Measurements from ENCODE around the gene CAPS2. TPM values are rescaled to one million over a fixed set of nuclear protein-coding genes. Genes with fewer than 3 reads are reported as not detected.

Gene CAPS2
- total and polyA plus RNA-seq, 10 of the 15 experiments (the other 5 are each of a cell fraction or from before 2014, with no cell fraction given), result 2.0 to 6.4 (median 4.2) TPM

DNA sequence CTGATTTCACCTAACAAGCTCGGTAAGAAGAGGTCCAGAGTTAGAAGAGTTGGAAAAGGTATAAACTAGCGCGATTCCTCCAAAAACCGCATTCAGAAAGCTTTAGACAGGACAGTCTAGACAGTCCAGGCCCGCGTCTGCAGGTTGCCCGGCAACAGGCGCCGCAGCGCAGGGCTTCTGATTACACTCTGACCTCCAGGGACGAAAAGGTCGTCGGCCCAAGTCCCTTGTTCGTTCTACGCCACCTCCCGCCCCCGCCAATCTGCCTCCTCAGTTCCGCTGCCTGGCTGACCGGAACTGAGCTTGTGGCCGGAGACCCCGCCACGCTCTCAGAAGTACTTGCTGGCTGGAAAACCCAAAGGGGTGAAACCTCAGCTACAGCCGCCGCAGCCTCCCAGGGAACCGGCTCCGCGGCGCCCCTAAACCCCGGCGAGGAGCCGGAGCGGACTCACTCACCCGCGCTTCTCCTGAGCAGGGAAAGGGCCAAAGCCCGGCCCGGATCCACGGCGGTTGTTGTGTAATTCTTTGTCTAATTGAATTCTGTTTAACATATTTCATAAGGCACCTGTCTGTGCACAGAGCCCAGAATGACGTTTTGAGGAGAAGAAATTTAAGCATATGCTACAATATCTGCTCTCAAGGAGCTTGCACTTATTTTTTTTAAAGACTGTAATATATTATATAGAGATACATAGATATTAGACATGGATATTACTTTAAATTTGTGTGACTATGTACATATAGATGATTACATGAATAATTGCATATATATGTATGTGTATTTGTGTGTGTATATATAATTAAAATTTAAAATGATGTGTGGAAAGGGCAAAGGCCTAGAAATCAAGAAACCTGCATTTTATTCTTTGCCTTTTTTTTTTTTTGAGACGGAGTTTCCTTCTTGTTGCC lies at the start of gene CAPS2 (continued):
- TF ChIP-seq CTCF (IDR thresholded peaks at IDR 0.05 in 2 of 3, conservative IDR thresholded peaks at IDR 0.05 in 1 of 3; ENCODE audit: control insufficient read depth in 2 of 3, extremely low read depth in 1 of 3, insufficient read depth in 1 of 3, low read depth in 3 of 3, low read length in 3 of 3), result no peak
- TF ChIP-seq ZNF592 (IDR thresholded peaks at IDR 0.05), result no peak
- TF ChIP-seq JUNB (IDR thresholded peaks at IDR 0.05), result no peak
- peak in 1 of 2 experiments; percentile 74; a peak in 2 of 3 replicates for TF ChIP-seq EGR1 (IDR thresholded peaks at IDR 0.05; ENCODE audit: borderline replicate concordance in 1 of 2, low read depth in 2 of 2, low read length in 2 of 2)
- TF ChIP-seq, protein P1, sequence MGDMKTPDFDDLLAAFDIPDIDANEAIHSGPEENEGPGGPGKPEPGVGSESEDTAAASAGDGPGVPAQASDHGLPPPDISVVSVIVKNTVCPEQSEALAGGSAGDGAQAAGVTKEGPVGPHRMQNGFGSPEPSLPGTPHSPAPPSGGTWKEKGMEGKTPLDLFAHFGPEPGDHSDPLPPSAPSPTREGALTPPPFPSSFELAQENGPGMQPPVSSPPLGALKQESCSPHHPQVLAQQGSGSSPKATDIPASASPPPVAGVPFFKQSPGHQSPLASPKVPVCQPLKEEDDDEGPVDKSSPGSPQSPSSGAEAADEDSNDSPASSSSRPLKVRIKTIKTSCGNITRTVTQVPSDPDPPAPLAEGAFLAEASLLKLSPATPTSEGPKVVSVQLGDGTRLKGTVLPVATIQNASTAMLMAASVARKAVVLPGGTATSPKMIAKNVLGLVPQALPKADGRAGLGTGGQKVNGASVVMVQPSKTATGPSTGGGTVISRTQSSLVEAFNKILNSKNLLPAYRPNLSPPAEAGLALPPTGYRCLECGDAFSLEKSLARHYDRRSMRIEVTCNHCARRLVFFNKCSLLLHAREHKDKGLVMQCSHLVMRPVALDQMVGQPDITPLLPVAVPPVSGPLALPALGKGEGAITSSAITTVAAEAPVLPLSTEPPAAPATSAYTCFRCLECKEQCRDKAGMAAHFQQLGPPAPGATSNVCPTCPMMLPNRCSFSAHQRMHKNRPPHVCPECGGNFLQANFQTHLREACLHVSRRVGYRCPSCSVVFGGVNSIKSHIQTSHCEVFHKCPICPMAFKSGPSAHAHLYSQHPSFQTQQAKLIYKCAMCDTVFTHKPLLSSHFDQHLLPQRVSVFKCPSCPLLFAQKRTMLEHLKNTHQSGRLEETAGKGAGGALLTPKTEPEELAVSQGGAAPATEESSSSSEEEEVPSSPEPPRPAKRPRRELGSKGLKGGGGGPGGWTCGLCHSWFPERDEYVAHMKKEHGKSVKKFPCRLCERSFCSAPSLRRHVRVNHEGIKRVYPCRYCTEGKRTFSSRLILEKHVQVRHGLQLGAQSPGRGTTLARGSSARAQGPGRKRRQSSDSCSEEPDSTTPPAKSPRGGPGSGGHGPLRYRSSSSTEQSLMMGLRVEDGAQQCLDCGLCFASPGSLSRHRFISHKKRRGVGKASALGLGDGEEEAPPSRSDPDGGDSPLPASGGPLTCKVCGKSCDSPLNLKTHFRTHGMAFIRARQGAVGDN (IDR thresholded peaks at IDR 0.05), result no peak
- TF ChIP-seq ATF2 (IDR thresholded peaks at IDR 0.05; ENCODE audit: low read length), result peak; percentile 62; the same call in 1 of the 2 replicates
- TF ChIP-seq FOXM1 (IDR thresholded peaks at IDR 0.05; ENCODE audit: low read depth, low read length), result peak; percentile 81; the same call in 1 of the 2 replicates
- TF ChIP-seq CHD2 (IDR thresholded peaks at IDR 0.05; ENCODE audit: borderline replicate concordance, low read depth, low read length), result 0 out of 2 replicates have a peak, but pooled peaks have one; percentile 41
- TF ChIP-seq BCL11A (IDR thresholded peaks at IDR 0.05; ENCODE audit: low read depth, low read length), result no peak
- TF ChIP-seq, protein P2, sequence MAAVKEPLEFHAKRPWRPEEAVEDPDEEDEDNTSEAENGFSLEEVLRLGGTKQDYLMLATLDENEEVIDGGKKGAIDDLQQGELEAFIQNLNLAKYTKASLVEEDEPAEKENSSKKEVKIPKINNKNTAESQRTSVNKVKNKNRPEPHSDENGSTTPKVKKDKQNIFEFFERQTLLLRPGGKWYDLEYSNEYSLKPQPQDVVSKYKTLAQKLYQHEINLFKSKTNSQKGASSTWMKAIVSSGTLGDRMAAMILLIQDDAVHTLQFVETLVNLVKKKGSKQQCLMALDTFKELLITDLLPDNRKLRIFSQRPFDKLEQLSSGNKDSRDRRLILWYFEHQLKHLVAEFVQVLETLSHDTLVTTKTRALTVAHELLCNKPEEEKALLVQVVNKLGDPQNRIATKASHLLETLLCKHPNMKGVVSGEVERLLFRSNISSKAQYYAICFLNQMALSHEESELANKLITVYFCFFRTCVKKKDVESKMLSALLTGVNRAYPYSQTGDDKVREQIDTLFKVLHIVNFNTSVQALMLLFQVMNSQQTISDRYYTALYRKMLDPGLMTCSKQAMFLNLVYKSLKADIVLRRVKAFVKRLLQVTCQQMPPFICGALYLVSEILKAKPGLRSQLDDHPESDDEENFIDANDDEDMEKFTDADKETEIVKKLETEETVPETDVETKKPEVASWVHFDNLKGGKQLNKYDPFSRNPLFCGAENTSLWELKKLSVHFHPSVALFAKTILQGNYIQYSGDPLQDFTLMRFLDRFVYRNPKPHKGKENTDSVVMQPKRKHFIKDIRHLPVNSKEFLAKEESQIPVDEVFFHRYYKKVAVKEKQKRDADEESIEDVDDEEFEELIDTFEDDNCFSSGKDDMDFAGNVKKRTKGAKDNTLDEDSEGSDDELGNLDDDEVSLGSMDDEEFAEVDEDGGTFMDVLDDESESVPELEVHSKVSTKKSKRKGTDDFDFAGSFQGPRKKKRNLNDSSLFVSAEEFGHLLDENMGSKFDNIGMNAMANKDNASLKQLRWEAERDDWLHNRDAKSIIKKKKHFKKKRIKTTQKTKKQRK (IDR thresholded peaks at IDR 0.05; ENCODE audit: low read depth, low read length), result no peak
